ENCODE measurements around the gene FGFRL1.
A peak's percentile ranks its signal among the peaks of the same experiment; 100 is the strongest.

FGFRL1 gene

GRCh38 chr4:1031346-1031745 lies 19.9 kb downstream of the FGFRL1 start:
- no peak for ATAC-seq
- no peak overlapping the region for H3K4me3 Mint-ChIP-seq
- peaks cover 63% of the 10 kb centered on the region for H3K27me3 Mint-ChIP-seq
- H3K4me1 Mint-ChIP-seq = peaks cover 5% of the 10 kb centered on the region
- H3K36me3 Mint-ChIP-seq = no peaks in the 10 kb centered on the region
- no peak overlapping the region for H3K27ac Mint-ChIP-seq
- H3K9me3 Mint-ChIP-seq = no peaks in the 10 kb centered on the region

GRCh38 chr4:1031956-1032795 lies 20.8 kb downstream of the FGFRL1 start:
- no peak overlapping the region for H3K27ac Mint-ChIP-seq
- H3K36me3 Mint-ChIP-seq = no peaks in the 10 kb centered on the region
- H3K27me3 Mint-ChIP-seq = peaks cover 63% of the 10 kb centered on the region
- ATAC-seq = peak; percentile 29
- no peaks in the 10 kb centered on the region for H3K4me1 Mint-ChIP-seq
- no peaks in the 10 kb centered on the region for H3K9me3 Mint-ChIP-seq
- no peak overlapping the region for H3K4me3 Mint-ChIP-seq

GRCh38 chr4:1032861-1033260 lies 21.4 kb downstream of the FGFRL1 start:
- Mint-ChIP-seq H3K4me1 (no peaks in the 10 kb centered on the region), H3K4me3 (no peak overlapping the region), H3K27me3 (peaks cover 63% of the 10 kb centered on the region), H3K9me3 (no peaks in the 10 kb centered on the region), H3K27ac (no peak overlapping the region), H3K36me3 (no peaks in the 10 kb centered on the region)
- no peak for ATAC-seq

- Mint-ChIP-seq H3K4me1 (no peaks in the 10 kb centered on the region), H3K36me3 (no peaks in the 10 kb centered on the region), H3K27ac (no peak overlapping the region), H3K4me3 (no peak overlapping the region), H3K27me3 (peaks cover 63% of the 10 kb centered on the region), H3K9me3 (no peaks in the 10 kb centered on the region)
- no peak for ATAC-seq
Measured at GRCh38 chr4:1033840-1034551, 22.6 kb downstream of the FGFRL1 start.

- Mint-ChIP-seq H3K4me3 (no peak overlapping the region), H3K9me3 (no peaks in the 10 kb centered on the region), H3K27ac (no peak overlapping the region), H3K27me3 (peaks cover 52% of the 10 kb centered on the region), H3K4me1 (no peaks in the 10 kb centered on the region), H3K36me3 (no peaks in the 10 kb centered on the region)
- no peak for ATAC-seq
Measured at GRCh38 chr4:1035510-1035909, 24.1 kb downstream of the FGFRL1 start.

GRCh38 chr4:1036095-1036494 lies 24.7 kb downstream of the FGFRL1 start:
- H3K36me3 Mint-ChIP-seq = no peaks in the 10 kb centered on the region
- no peaks in the 10 kb centered on the region for H3K9me3 Mint-ChIP-seq
- no peak overlapping the region for H3K4me3 Mint-ChIP-seq
- H3K4me1 Mint-ChIP-seq = no peaks in the 10 kb centered on the region
- no peak for ATAC-seq
- peaks cover 47% of the 10 kb centered on the region for H3K27me3 Mint-ChIP-seq
- H3K27ac Mint-ChIP-seq = no peak overlapping the region

- Mint-ChIP-seq H3K4me1 (no peaks in the 10 kb centered on the region), H3K9me3 (no peaks in the 10 kb centered on the region), H3K27ac (no peak overlapping the region), H3K36me3 (no peaks in the 10 kb centered on the region), H3K27me3 (peaks cover 36% of the 10 kb centered on the region), H3K4me3 (no peak overlapping the region)
- no peak for ATAC-seq
Measured at GRCh38 chr4:1036976-1037810, 25.8 kb downstream of the FGFRL1 start.

- H3K9me3 Mint-ChIP-seq = peaks cover 2% of the 10 kb centered on the region
- H3K27me3 Mint-ChIP-seq = peaks cover 31% of the 10 kb centered on the region
- no peaks in the 10 kb centered on the region for H3K36me3 Mint-ChIP-seq
- H3K4me3 Mint-ChIP-seq = no peak overlapping the region
- ATAC-seq = no peak
- H3K27ac Mint-ChIP-seq = no peak overlapping the region
- no peaks in the 10 kb centered on the region for H3K4me1 Mint-ChIP-seq
Measured at GRCh38 chr4:1038948-1039492, 27.6 kb downstream of the FGFRL1 start.

GRCh38 chr4:1039493-1040343 lies 28.3 kb downstream of the FGFRL1 start:
- no peak for ATAC-seq
- Mint-ChIP-seq H3K4me3 (no peak overlapping the region), H3K4me1 (no peaks in the 10 kb centered on the region), H3K9me3 (peaks cover 2% of the 10 kb centered on the region), H3K36me3 (no peaks in the 10 kb centered on the region), H3K27me3 (peaks cover 31% of the 10 kb centered on the region), H3K27ac (no peak overlapping the region)

GRCh38 chr4:1040344-1041146 lies 29.1 kb downstream of the FGFRL1 start:
- Mint-ChIP-seq H3K9me3 (peaks cover 2% of the 10 kb centered on the region), H3K27ac (no peak overlapping the region), H3K4me3 (no peak overlapping the region), H3K4me1 (no peaks in the 10 kb centered on the region), H3K27me3 (peaks cover 31% of the 10 kb centered on the region), H3K36me3 (no peaks in the 10 kb centered on the region)
- no peak for ATAC-seq

GRCh38 chr4:1041147-1041935 lies 29.9 kb downstream of the FGFRL1 start:
- no peak overlapping the region for H3K27ac Mint-ChIP-seq
- peaks cover 33% of the 10 kb centered on the region for H3K27me3 Mint-ChIP-seq
- H3K4me3 Mint-ChIP-seq = no peak overlapping the region
- ATAC-seq = no peak
- H3K9me3 Mint-ChIP-seq = peaks cover 2% of the 10 kb centered on the region
- no peaks in the 10 kb centered on the region for H3K4me1 Mint-ChIP-seq
- no peaks in the 10 kb centered on the region for H3K36me3 Mint-ChIP-seq

- H3K27ac Mint-ChIP-seq = no peak overlapping the region
- H3K36me3 Mint-ChIP-seq = no peaks in the 10 kb centered on the region
- H3K4me1 Mint-ChIP-seq = no peaks in the 10 kb centered on the region
- no peak for ATAC-seq
- no peak overlapping the region for H3K4me3 Mint-ChIP-seq
- H3K27me3 Mint-ChIP-seq = peaks cover 39% of the 10 kb centered on the region
- peaks cover 2% of the 10 kb centered on the region for H3K9me3 Mint-ChIP-seq
Measured at GRCh38 chr4:1041936-1042330, 30.5 kb downstream of the FGFRL1 start.

GRCh38 chr4:1042352-1043055 lies 31.1 kb downstream of the FGFRL1 start:
- ATAC-seq = peak; percentile 39
- H3K27ac Mint-ChIP-seq = no peak overlapping the region
- peaks cover 2% of the 10 kb centered on the region for H3K9me3 Mint-ChIP-seq
- no peak overlapping the region for H3K4me3 Mint-ChIP-seq
- peaks cover 44% of the 10 kb centered on the region for H3K27me3 Mint-ChIP-seq
- no peaks in the 10 kb centered on the region for H3K4me1 Mint-ChIP-seq
- no peaks in the 10 kb centered on the region for H3K36me3 Mint-ChIP-seq

Data from stimulated activated memory B cell treated with anti-CD40 and anti-IgM and Interleukin-4, amounts not matched to agents 10 μg/mL and 1 μg/mL and 100 μg/mL, for 72 hours (primary cell).